ENCODE measurements around the gene FPR3. TPM values are rescaled to one million over a fixed set of nuclear protein-coding genes. Genes with fewer than 3 reads are reported as not detected.
A peak's percentile ranks its signal among the peaks of the same experiment; 100 is the strongest.

The FPR3 gene
- total RNA-seq, 6 experiments from 2014 or later, result 2.2 to 13.9 (median 4.6) TPM

GRCh38 chr19:51784109-51784785 is 10.7 kb upstream of the FPR3 start:
- Histone ChIP-seq H3K4me3 (no peak overlapping the region), H3K27me3 (no peaks in the 10 kb centered on the region), H3K9me3 (no peaks in the 10 kb centered on the region), H3K27ac (no peak overlapping the region), H3K4me1 (no peaks in the 10 kb centered on the region), H3K36me3 (no peaks in the 10 kb centered on the region)
- no peak for TF ChIP-seq POLR2A (IDR thresholded peaks at IDR 0.05)
- intact Hi-C loops (cut with DNase I), result no loop called here
- ATAC-seq (no peak), DNase-seq (no peak)
- 39% methylated on average over 6 of the region's 6 CpGs for WGBS (ENCODE audit: insufficient coverage, low coverage, low lambda C conversion rate, missing lambda C conversion rate)

DNA sequence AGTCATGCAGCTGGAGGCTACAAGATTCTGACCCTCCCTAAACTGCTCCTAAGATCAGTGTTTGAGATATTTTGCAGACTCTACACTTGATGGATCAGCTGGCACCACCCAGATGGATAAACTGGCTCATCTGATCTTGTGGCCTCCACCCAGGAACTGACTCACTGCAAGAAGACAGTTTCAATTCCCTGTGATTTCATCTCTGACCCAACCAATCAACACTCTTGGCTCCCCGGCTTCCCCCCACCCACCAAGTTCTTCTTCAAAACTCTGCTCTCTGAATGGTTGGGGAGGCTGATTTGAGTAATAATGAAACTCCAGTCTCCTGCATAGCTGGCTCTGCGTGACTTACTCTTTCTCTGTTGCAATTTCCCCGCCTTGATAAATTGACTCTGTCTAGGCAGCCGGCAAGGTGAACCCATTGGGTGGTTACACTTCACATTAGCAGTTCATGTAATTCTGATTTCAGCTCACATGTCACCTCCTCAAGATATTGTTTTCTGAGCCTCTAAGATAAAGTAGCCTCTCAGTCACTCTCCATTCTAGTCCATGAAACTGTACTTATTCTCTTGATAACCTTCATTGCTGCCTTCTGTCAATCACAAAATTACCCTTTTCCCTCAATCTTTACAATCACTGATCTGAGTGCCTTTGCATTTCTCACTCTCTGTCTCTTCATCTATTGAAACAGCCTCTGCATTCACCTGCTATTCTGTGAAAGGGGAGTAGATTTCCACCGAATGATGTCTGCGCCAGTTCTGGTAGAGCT is 9.9 kb upstream of the FPR3 start:
- no peaks in the 10 kb centered on the region for H3K9me3 ChIP-seq
- no peaks in the 10 kb centered on the region for H3K4me1 ChIP-seq
- DNase-seq, result peak in 1 of 3 donors; percentile 35
- WGBS (ENCODE audit: insufficient coverage, low coverage, low lambda C conversion rate, missing lambda C conversion rate), result 47% methylated on average over 6 of the region's 6 CpGs
- intact Hi-C loops (cut with DNase I), result no loop called here
- H3K36me3 ChIP-seq, result no peaks in the 10 kb centered on the region
- H3K27me3 ChIP-seq, result no peaks in the 10 kb centered on the region
- H3K27ac ChIP-seq, result peak overlapping the region in 1 of 3 donors; percentile 33
- ATAC-seq, result peak; percentile 29 to 67 (median 51)
- TF ChIP-seq CTCF (IDR thresholded peaks at IDR 0.05) (no peak), POLR2A (IDR thresholded peaks at IDR 0.05) (peak; percentile 27)
- H3K4me3 ChIP-seq, result no peak overlapping the region

DNA sequence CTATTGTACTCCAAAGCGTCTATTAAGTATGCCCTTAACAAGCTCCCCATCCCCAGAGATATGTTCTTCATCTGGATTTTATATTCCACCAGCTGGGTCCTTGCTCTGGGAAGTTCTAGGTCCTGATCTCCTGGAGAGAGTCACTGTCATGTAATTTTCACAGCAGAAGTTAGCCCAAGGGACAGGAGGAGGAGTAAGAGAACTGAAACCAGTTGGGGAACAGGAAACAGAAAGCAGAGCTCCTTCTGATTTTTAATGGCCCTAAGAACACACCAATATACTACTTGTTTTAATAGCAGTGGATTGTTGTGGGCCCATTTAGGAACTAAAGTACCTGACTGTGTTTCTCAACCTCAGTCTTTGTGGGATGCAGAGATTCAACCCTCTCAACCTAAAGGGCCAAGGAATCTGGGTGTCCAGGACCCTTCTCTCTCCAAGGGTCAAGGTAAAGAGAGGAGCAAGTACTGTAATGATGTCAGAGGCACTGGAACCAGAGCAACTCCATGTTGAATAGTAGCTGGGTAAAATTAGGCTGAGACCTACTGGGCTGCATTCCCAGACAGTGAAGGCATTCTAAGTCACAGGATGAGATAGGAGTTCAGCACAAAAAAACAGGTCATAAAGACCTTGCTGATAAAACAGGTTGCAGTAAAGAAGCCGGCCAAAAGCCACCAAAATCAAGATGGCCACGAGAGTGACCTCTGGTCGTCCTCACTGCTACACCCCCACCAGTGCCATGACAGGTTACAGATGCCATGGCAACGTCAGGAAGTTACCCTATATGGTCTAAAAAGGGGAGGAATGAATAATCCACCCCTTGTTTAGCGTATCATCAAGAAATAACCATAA is 8.1 kb upstream of the FPR3 start:
- 43% methylated on average over 6 of the region's 6 CpGs for WGBS (ENCODE audit: insufficient coverage, low coverage, low lambda C conversion rate, missing lambda C conversion rate)

DNA sequence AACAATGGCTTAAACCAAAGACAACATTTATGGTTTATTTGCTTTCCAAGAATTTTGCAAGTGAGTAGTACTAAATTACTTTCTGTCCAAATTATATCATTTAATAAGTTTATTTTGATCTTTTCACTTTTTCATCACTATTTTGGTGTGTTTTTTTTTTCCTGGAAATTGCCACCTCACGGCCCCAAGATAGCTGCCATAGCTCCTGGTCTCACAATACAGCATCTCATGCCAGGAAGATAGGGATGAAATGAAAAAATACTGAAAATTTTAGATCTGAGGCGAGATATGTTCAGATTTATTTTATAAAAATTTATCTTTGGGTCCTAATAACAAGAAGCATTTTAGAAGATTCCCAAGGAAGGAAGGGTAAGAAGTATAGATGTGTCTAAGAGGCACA is 6.9 kb upstream of the FPR3 start:
- DNase-seq (no peak), ATAC-seq (no peak)
- intact Hi-C loops (cut with DNase I), result no loop called here
- H3K4me3 ChIP-seq, result no peak overlapping the region
- H3K27ac ChIP-seq, result no peak overlapping the region
- H3K9me3 ChIP-seq, result no peaks in the 10 kb centered on the region
- no peak for TF ChIP-seq CTCF (IDR thresholded peaks at IDR 0.05)
- 14% methylated on average over 2 of the region's 2 CpGs for WGBS (ENCODE audit: insufficient coverage, low coverage, low lambda C conversion rate, missing lambda C conversion rate)
- H3K36me3 ChIP-seq, result no peaks in the 10 kb centered on the region
- no peaks in the 10 kb centered on the region for H3K27me3 ChIP-seq
- no peaks in the 10 kb centered on the region for H3K4me1 ChIP-seq

More for the DNA sequence above, 8.1 kb upstream of the FPR3 start:
- H3K27ac ChIP-seq, result no peak overlapping the region
- intact Hi-C loops (cut with DNase I), result no loop called here
- ATAC-seq (peak in 3 of 4 donors; percentile 37 to 63 (median 48)), DNase-seq (no peak)
- no peaks in the 10 kb centered on the region for H3K27me3 ChIP-seq
- H3K36me3 ChIP-seq, result no peaks in the 10 kb centered on the region
- no peak for TF ChIP-seq POLR2A (IDR thresholded peaks at IDR 0.05)
- TF ChIP-seq CTCF (IDR thresholded peaks at IDR 0.05), result no peak
- no peak overlapping the region for H3K4me3 ChIP-seq
- no peaks in the 10 kb centered on the region for H3K4me1 ChIP-seq
- H3K9me3 ChIP-seq, result no peaks in the 10 kb centered on the region

All from right lobe of liver (tissue), 6 donors.